ENCODE results near the gene PDE3A.

Gene PDE3A

DNA sequence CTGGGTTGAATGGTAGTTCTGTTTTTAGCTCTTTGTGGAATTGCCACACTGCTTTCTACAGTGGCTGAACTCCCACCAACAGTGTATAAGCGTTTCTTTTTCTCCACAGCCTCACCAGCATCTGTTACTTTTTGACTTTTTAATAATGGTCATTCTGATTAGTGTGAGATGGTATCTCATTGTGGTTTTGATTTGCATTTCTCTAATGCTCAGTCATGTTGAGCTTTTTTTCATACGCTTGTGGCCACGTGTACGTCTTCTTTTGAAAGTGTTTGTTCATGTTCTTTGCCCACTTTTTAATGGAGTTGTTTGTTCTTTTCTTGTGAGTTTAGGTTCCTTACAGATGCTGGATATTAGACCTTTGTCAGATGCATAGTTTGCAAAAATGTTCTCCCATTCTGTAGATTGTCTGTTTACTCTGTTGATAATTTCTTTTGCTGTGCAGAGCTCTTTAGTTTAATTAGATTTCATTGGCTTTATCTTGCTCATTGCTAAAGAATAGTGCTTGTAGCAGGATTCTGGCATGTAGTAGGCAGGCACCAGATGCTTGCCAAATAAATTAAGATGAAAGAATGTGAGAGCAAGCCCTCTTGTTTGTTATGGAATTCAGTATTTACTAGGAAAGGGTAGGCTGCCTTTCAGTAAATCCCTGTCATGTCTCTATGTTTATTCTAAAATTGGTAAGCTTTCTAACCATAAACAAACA lies 86.8 kb downstream of the PDE3A start:
- no peak for DNase-seq (ENCODE audit: low read depth in 2 of 2)

DNA sequence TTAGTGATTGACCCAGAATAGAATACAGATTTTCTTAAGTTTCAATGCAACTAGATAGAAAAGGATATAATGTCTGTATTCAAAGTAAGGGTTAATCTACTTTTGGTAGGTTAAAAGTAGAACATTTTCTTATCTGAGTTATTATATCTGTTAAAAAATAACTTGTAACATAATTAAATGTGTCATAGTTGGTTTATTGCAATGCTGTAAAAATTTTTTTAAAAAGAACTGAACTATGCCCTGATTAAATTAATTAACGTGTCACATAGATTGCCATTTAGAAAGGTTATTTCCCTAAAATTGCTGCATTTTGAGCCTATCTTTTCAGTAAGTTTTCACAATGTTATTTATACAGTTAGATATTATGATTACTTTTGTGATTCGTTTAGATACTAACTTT lies 89.2 kb downstream of the PDE3A start:
- no peak for DNase-seq (ENCODE audit: low read depth in 2 of 2)

GRCh38 chr12:20458011-20458410 lies 89.7 kb downstream of the PDE3A start:
- DNase-seq (ENCODE audit: low read depth in 2 of 2): no peak

DNA sequence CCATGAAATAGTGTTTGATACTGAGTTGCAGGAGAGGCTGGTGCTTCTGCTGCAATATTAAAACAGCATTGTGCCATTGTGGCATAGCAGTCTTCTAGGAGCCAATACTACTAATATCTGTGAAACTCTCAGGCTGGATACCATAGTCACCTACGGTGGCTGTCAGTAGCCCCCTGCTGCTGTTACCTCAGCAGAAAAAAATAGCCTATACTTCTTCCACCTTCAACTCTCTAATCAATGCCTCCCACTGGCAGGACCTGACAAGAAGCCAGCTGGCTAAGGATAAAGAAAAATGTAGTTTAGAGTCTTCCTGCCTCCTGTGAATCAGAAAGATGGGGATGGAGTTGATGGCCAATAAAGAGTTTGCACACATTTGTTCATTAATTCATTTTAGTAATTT lies 91.6 kb downstream of the PDE3A start:
- no peak for DNase-seq (ENCODE audit: low read depth in 2 of 2)

GRCh38 chr12:20460956-20461355 lies 92.6 kb downstream of the PDE3A start:
- no peak for DNase-seq (ENCODE audit: low read depth in 2 of 2)

- DNase-seq (ENCODE audit: low read depth in 2 of 2): no peak
Measured at GRCh38 chr12:20463913-20464524, 95.7 kb downstream of the PDE3A start.

- no peak for DNase-seq (ENCODE audit: low read depth in 2 of 2)
Measured at GRCh38 chr12:20469300-20469699, 101.0 kb downstream of the PDE3A start.

GRCh38 chr12:20469756-20470155 lies 101.4 kb downstream of the PDE3A start:
- DNase-seq (ENCODE audit: low read depth in 2 of 2): no peak

DNA sequence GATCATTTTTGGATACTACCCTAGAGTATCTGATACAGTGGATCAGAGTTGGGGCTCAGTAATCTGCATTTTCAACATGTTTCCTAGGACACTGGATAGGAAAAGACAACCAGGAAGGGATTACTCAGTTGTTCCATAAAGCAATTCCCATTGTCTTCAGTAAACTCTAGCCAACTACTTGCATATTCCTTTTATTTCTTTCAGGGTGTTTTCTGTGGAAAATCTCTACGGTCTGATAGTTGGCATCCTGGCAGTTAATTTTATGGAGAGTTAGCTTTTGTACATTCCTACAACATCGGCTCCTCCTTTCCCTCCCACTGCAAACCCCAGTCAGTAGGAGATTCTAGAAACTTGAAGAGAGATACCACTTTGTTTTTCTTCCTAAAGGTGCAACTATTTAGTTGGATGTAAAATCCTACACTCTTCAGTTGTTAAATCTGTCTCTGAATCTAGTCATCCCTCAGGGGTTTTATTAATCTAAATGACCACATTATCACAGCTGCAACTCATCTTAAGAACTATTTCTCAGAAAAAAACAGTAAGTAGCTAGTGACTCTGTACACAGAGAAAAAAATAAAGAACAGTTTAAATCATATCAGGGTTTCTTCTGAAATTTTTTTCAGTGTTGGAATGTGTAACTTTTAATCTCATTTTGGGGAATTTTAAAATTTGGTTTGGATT lies 103.9 kb downstream of the PDE3A start:
- DNase-seq (ENCODE audit: low read depth in 2 of 2): no peak

- no peak for DNase-seq (ENCODE audit: low read depth in 2 of 2)
Measured at GRCh38 chr12:20473133-20473532, 104.8 kb downstream of the PDE3A start.

- DNase-seq (ENCODE audit: low read depth in 2 of 2): no peak
Measured at GRCh38 chr12:20474016-20474415, 105.7 kb downstream of the PDE3A start.

DNA sequence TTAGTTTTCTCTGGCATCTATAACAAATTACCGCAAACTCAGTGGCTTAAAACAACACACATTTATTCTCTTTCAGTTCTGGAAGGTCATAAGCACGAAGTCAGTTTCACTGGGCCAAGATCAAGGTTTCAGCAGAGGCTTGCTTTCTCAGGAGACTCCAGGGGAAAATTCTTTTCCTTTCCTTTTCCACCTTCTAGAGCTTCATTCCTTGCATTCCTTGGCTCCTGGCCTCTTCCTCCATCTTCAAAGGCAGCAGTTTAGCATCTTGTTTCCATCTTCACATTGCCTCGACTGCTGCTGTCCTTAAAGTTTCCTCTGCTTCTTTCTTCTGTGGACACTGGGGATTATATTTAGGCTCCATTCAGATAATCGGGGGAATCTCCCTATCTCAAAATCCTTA lies 106.1 kb downstream of the PDE3A start:
- DNase-seq (ENCODE audit: low read depth in 2 of 2): no peak

DNA sequence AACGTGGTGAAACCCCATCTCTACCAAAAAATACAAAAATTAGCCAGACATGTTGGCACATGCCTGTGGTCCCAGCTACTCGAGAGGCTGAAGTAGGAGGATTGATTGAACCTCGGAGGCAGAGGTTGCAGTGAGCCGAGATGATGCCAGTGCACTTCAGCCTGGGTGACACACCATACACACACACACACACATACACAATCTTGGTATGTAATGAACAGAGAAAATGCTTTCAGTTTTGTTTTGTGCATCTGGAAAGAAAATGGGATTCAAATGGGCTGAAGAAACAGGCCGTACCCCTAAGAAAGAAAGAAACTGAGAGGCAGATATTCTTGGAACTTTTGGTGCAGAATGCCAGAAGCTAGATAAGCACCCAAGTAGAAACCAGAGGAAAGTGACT lies 107.2 kb downstream of the PDE3A start:
- no peak for DNase-seq (ENCODE audit: low read depth in 2 of 2)

GRCh38 chr12:20476551-20476950 lies 108.2 kb downstream of the PDE3A start:
- no peak for DNase-seq (ENCODE audit: low read depth in 2 of 2)

DNA sequence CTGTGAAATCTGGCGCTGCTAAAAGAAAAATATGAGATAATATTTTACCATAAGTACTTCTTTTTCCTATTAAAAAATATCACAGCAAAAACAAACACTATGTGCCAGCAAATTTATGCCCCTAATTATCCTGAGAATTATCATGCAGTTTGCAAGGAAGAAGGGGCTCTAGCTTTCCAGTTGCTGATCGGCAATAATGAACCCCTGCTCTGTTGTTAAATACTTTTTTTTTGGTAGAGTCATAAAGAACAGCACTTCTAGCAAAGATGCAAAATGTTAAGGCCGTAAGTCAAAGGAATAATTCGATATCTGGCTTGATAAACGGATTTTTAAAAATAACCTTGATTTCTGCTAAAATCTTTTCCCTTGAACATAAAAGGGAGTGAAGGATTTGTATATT lies 108.9 kb downstream of the PDE3A start:
- DNase-seq (ENCODE audit: low read depth in 2 of 2): no peak

- DNase-seq (ENCODE audit: low read depth in 2 of 2): no peak
Measured at GRCh38 chr12:20477672-20478071, 109.3 kb downstream of the PDE3A start.

DNA sequence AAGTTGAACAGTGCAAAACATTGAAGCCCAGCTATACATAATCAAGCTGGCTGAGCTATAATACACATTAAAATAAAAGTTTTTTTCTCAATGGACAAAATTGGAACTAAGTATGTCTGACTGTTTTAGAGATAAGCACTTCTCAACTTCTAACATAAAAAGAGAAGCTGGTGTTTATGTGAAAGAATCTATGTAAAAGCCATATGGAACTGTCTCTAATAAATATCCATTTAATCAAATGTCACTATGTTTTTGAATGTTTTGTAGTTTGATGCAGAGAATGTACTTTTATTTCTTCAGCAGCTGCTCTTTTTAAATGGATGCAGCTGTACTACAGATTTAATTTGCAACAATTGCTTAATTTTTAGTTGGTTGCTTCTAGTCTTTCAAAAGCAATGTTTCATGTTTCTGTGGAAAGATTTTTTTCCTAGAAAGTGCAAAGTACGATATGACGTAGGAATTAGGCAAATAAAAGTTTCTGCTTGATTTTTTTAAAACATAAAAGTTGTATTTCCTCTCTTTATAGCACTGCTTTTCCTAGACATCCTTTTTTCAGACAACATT lies 114.2 kb downstream of the PDE3A start:
- no peak for DNase-seq (ENCODE audit: low read depth in 2 of 2)

GRCh38 chr12:20483776-20484175 lies 115.4 kb downstream of the PDE3A start:
- no peak for DNase-seq (ENCODE audit: low read depth in 2 of 2)

DNA sequence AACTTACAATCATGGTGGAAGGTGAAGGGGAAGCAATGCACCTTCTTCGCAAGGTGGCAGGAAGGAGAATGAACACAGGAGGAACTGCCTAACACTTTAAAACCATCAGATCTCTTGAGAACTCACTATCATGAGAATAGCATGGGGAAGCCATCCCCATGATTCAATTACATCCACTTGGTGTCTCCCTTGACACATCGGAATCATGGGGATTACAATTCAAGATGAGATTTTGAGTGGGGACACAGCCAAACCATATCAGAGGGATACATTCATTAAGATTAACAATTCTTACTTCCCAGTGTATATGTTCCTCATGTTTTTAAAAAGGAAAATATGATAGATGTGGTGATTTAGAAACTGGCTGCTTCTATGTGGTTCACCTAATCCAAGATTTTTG lies 117.9 kb downstream of the PDE3A start:
- DNase-seq (ENCODE audit: low read depth in 2 of 2): no peak

- DNase-seq (ENCODE audit: low read depth in 2 of 2): no peak
Measured at GRCh38 chr12:20487519-20487918, 119.2 kb downstream of the PDE3A start.

DNA sequence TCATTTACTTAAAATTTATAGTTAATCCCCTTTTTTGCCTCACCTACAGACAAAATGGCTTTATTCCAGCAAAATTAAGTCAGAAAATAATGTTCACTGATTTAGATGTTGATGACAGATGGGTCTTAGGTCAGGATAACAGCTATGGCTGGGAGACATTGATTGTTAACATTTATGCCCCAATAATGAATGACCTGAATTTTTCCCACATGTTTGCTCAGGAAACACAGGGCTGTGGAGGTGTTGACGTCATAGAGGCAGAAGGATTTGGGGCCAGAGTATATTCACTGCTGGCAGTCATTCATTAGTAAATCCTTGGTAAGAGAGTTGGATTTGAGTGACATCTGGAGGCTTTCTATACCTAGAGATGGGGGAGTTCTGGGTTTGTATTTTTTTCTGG lies 121.3 kb downstream of the PDE3A start:
- DNase-seq (ENCODE audit: low read depth in 2 of 2): no peak

- no peak for DNase-seq (ENCODE audit: low read depth in 2 of 2)
Measured at GRCh38 chr12:20490213-20490612, 121.9 kb downstream of the PDE3A start.

DNA sequence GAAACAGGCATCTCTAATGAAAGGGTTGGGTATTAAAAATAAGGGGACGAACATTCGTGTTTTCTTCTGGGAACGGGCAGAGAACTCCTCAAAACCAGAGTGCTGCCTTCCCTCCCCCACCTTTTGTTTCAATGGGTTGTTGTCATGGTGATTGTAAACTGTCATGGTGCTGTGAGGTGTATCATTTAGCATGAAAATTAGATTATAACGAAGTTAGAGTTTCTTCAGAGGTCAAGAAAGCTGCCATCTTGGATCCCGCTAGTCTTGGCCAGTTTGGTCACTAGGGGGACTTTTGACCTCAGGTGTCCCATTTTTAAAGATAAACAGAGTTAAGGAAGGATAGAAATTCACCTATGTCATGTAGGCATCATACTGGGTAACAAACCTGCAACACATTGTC lies 123.0 kb downstream of the PDE3A start:
- no peak for DNase-seq (ENCODE audit: low read depth in 2 of 2)

Data from fibroblast of skin of left biceps (primary cell).